Glomerular endothelial cell (primary cell): ENCODE data around the gene FADS3. TPM values are rescaled to one million over a fixed set of nuclear protein-coding genes. Genes with fewer than 3 reads are reported as not detected.

Source experiments
- DNase-seq: peaks from one replicate; pipeline ENCODE4 v3.0.0-alpha.2; 2011; ENCODE audit warnings: low read depth, low spot score; ENCODE audit errors: extremely low read depth
- total RNA-seq: library from RNA; depleted of rRNA; stranded (reverse); fragments of >200 nt; gene quantifications from 2 replicates; pipeline ENCODE4 v1.2.3, GENCODE V29; 2015

The FADS3 gene
- total RNA-seq, 1 donor from 2014 or later, result 393 TPM

GRCh38 chr11:61862714-61863547 is 28.4 kb downstream of the FADS3 start:
- no peak for DNase-seq

GRCh38 chr11:61861634-61862033 is 29.7 kb downstream of the FADS3 start:
- no peak for DNase-seq

GRCh38 chr11:61860054-61860903 is 31.1 kb downstream of the FADS3 start:
- DNase-seq, result no peak

- DNase-seq, result no peak
These were observed 35.2 kb downstream of the FADS3 start for GRCh38 chr11:61855939-61856680.

GRCh38 chr11:61854966-61855714 is 36.2 kb downstream of the FADS3 start:
- no peak for DNase-seq

- no peak for DNase-seq
These were observed 37.0 kb downstream of the FADS3 start for GRCh38 chr11:61854206-61854895.

GRCh38 chr11:61853698-61854169 is 37.6 kb downstream of the FADS3 start:
- no peak for DNase-seq

GRCh38 chr11:61851900-61852295 is 39.4 kb downstream of the FADS3 start:
- DNase-seq, result no peak

GRCh38 chr11:61851113-61851899 is 40.0 kb downstream of the FADS3 start:
- no peak for DNase-seq

GRCh38 chr11:61850687-61851086 is 40.7 kb downstream of the FADS3 start:
- no peak for DNase-seq

- no peak for DNase-seq
These were observed 42.7 kb downstream of the FADS3 start for GRCh38 chr11:61848631-61849030.

GRCh38 chr11:61847914-61848581 is 43.3 kb downstream of the FADS3 start:
- DNase-seq, result no peak

- no peak for DNase-seq
These were observed 44.9 kb downstream of the FADS3 start for GRCh38 chr11:61846362-61847020.

- no peak for DNase-seq
These were observed 46.3 kb downstream of the FADS3 start for GRCh38 chr11:61844909-61845565.

- no peak for DNase-seq
These were observed 48.9 kb downstream of the FADS3 start for GRCh38 chr11:61842528-61842820.

GRCh38 chr11:61841636-61842527 is 49.5 kb downstream of the FADS3 start:
- no peak for DNase-seq

- DNase-seq, result no peak
These were observed 51.0 kb downstream of the FADS3 start for GRCh38 chr11:61840371-61840770.
